OCI-LY7 (cell line): Measurements from ENCODE around the gene TTLL10. TPM values are rescaled to one million over a fixed set of nuclear protein-coding genes. Genes with fewer than 3 reads are reported as not detected.

Experiments
- BruUV-seq: library from RNA; stranded (reverse); fragments of 400-500 nt; replicated peaks from 2 replicates; lab custom pipeline; 2021; lab: Mats Ljungman, UMichigan
- CTCF ChIA-PET: fragments of 300-600 bp; sonication (Branson Sonifier 250); formaldehyde crosslinking; loops from one replicate; lab custom pipeline; 2022; ENCODE audit warnings: antibody characterized with exemption; ENCODE audit not compliant: unreplicated experiment; lab: Charles Lee
- POLR2A ChIA-PET: fragments of 300-600 bp; sonication (Branson Sonifier 250); formaldehyde crosslinking; loops from one replicate; lab custom pipeline; 2022; ENCODE audit warnings: antibody characterized with exemption; lab: Charles Lee
- DNase-seq: peaks from one replicate; pipeline ENCODE4 v3.0.0-alpha.2; 2015; ENCODE audit warnings: low spot score
- H2AFZ ChIP-seq: fragments of 200-600 bp; sonication (generic), shearing (Covaris generic); 2 replicates; pipeline ENCODE4 v1.6.1; 2014; ENCODE audit warnings: mild to moderate bottlenecking, antibody characterized with exemption, low read length, moderate library complexity
- H3K27ac ChIP-seq: fragments of 200-600 bp; sonication (generic); 2 replicates; pipeline ENCODE4 v1.5.1; 2014; ENCODE audit warnings: mixed run types, low read depth, mild to moderate bottlenecking, moderate library complexity, low read length, inconsistent platforms; ENCODE audit not compliant: poor library complexity, severe bottlenecking
- H3K36me3 ChIP-seq: fragments of 200-600 bp; sonication (generic); 2 replicates; pipeline ENCODE4 v1.6.1; 2014; ENCODE audit warnings: mild to moderate bottlenecking, antibody characterized with exemption, low read length, moderate library complexity, mixed read lengths; ENCODE audit not compliant: insufficient read depth
- H3K4me1 ChIP-seq: fragments of 200-600 bp; sonication (generic); 2 replicates; pipeline ENCODE4 v1.5.1; 2014; ENCODE audit warnings: mild to moderate bottlenecking, low read length; ENCODE audit not compliant: insufficient read depth, poor library complexity, severe bottlenecking
- H3K4me2 ChIP-seq: fragments of 200-600 bp; sonication (generic); 2 replicates; pipeline ENCODE4 v1.6.1; 2014; ENCODE audit warnings: mild to moderate bottlenecking, low read length
- H3K4me3 ChIP-seq: fragments of 200-600 bp; sonication (generic); 2 replicates; pipeline ENCODE4 v1.5.1; 2014; ENCODE audit warnings: mild to moderate bottlenecking, low read depth, low read length; ENCODE audit not compliant: poor library complexity, severe bottlenecking
- H3K79me2 ChIP-seq: fragments of 200-600 bp; sonication (generic); 2 replicates; pipeline ENCODE4 v1.6.1; 2016; ENCODE audit warnings: low read depth, mild to moderate bottlenecking, low read length, moderate library complexity, mixed read lengths; ENCODE audit not compliant: insufficient read depth
- H3K9me2 ChIP-seq: fragments of 200-600 bp; sonication (generic); 2 replicates; pipeline ENCODE4 v1.6.1; 2016; ENCODE audit warnings: mild to moderate bottlenecking, low read length, mixed read lengths; ENCODE audit not compliant: insufficient read depth
- H3K9me3 ChIP-seq: fragments of 200-600 bp; sonication (generic); 2 replicates; pipeline ENCODE4 v1.6.1; 2014; ENCODE audit warnings: mild to moderate bottlenecking, mixed run types, low read length, mixed read lengths
- H4K20me1 ChIP-seq: fragments of 200-600 bp; sonication (generic); 2 replicates; pipeline ENCODE4 v1.6.1; 2014; ENCODE audit warnings: mild to moderate bottlenecking, antibody characterized with exemption, low read length, moderate library complexity, mixed read lengths; ENCODE audit not compliant: insufficient read depth
- EZH2phosphoT487 ChIP-seq: fragments of 200-600 bp; sonication (generic); IDR thresholded peaks from 2 replicates; pipeline ENCODE4 v1.6.1; 2018; ENCODE audit warnings: low read depth, borderline replicate concordance, mild to moderate bottlenecking, mixed run types, antibody characterized with exemption, low read length, moderate library complexity, mixed read lengths
- intact Hi-C: fragments of 100-400 bp; cut with micrococcal nuclease; formaldehyde crosslinking; loops from one replicate; pipeline ENCODE4 v1.10.0; 2022; ENCODE audit not compliant: unreplicated experiment
- total RNA-seq, 2 experiments: library from RNA; depleted of rRNA in 1 of 2; stranded (reverse); fragments of >200 nt in 1 of 2; shearing (Covaris generic) in 1 of 2; gene quantifications; 2 replicates each; pipeline ENCODE4 v1.2.3, GENCODE V29; 2014 to 2022
- TF ChIP-seq, protein P1 (sequence below): fragments of 200-600 bp; sonication (generic); conservative IDR thresholded peaks from 2 replicates; pipeline ENCODE4 v1.5.1; 2014; ENCODE audit warnings: mild to moderate bottlenecking, antibody characterized with exemption, low read length, moderate library complexity, mixed read lengths

The TTLL10 gene
- total RNA-seq, 2 experiments from 2014 or later, result not detected

DNA sequence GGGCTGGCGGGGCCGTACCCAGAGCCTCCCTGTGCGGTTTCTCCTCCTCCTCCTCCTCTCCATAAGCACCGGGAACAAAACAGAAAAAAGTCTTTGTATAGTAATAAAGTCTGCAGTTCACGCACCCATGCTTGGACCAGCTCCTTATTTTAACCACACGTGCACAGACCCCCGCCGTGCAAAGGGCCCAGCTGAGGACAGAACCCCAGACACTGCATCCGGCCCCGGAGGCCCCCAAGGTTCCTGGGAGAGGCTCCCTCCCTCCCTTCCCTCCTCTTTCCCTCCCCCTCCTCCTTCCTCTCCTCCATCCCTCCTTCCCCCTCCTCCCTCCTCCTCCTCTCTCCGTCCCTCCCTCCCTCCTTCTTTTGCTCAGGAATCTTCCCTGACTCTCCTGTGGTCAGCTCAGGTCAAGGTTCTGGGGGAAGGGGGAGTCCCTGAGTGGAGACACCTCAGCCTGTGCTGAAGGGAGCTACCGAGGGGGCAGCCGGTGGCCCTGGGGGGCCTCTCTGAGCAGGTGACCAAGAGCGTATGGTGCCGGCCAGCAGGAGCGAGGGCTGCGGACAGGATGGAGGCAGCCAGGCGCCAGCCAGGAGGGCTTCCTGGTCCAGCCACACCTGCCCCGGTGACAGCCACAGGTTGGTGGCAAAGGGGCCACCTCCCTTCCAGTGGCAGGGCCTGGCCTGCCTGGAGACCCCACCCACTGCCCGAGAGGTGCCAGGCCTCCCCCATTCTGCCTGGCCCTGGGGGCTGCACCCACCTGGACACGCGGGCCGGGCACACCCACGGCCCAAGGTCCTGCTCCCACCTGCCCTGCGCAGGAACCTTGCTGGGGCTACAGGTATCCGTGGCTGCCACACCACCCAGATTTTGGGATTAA, 3.2 kb upstream of the TTLL10 start:
- Histone ChIP-seq H3K4me2 (no peak overlapping the region), H3K9me2 (no peaks in the 10 kb centered on the region), H3K36me3 (no peaks in the 10 kb centered on the region), H4K20me1 (no peaks in the 10 kb centered on the region), H3K9me3 (no peaks in the 10 kb centered on the region), H3K27ac (no peak overlapping the region), H2AFZ (no peak overlapping the region), H3K4me1 (no peaks in the 10 kb centered on the region), H3K4me3 (no peak overlapping the region), H3K79me2 (no peaks in the 10 kb centered on the region)
- ChIA-PET CTCF (no interaction called here), POLR2A (no interaction called here)
- intact Hi-C loops, result no loop called here
- TF ChIP-seq, protein P1, sequence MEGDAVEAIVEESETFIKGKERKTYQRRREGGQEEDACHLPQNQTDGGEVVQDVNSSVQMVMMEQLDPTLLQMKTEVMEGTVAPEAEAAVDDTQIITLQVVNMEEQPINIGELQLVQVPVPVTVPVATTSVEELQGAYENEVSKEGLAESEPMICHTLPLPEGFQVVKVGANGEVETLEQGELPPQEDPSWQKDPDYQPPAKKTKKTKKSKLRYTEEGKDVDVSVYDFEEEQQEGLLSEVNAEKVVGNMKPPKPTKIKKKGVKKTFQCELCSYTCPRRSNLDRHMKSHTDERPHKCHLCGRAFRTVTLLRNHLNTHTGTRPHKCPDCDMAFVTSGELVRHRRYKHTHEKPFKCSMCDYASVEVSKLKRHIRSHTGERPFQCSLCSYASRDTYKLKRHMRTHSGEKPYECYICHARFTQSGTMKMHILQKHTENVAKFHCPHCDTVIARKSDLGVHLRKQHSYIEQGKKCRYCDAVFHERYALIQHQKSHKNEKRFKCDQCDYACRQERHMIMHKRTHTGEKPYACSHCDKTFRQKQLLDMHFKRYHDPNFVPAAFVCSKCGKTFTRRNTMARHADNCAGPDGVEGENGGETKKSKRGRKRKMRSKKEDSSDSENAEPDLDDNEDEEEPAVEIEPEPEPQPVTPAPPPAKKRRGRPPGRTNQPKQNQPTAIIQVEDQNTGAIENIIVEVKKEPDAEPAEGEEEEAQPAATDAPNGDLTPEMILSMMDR, result no peak
- no peak for TF ChIP-seq EZH2phosphoT487
- BruUV-seq, result no TSS peak
- DNase-seq, result no peak

DNA sequence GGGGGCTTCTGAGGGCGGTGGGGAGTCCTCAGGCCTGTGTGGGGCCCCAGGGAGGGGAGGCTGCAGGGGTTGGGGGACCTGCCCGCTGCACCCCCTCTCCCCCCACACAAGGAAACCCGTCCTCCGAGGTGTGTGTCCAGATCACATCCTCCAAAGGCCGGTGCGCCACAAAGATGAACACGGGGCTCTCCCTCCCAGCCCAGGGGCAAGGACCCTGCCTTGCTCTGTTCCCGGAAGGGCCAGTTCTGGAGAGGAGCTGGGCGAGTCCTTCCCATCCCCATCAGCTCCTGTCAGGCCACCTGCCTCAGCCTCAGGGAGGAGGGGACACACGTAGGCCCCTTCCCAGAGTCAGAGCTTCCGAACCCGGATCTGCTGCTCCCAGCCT, 2.5 kb upstream of the TTLL10 start:
- Histone ChIP-seq H3K4me1 (no peaks in the 10 kb centered on the region), H3K4me2 (no peak overlapping the region), H3K36me3 (no peaks in the 10 kb centered on the region), H3K79me2 (no peaks in the 10 kb centered on the region), H3K9me2 (no peaks in the 10 kb centered on the region), H3K4me3 (no peak overlapping the region), H4K20me1 (no peaks in the 10 kb centered on the region), H2AFZ (no peak overlapping the region), H3K9me3 (no peaks in the 10 kb centered on the region), H3K27ac (no peak overlapping the region)
- intact Hi-C loops, result no loop called here
- no peak for DNase-seq
- TF ChIP-seq EZH2phosphoT487, result no peak
- TF ChIP-seq, protein P1, result no peak
- ChIA-PET CTCF (no interaction called here), POLR2A (no interaction called here)
- no TSS peak for BruUV-seq
